Stimulated activated CD8-positive, alpha-beta memory T cell treated with anti-CD3 and anti-CD28 coated beads, Interleukin-7, amount 100 ng/mL, for 4 hours (primary cell): ENCODE results near the gene PAM.
"Not testable (repeated sequence)": the region's sequence is repeated elsewhere in the genome, so short reads cannot be mapped to it uniquely, and the experiment has no call there.

ENCODE experiments used
- DNase-seq, 2 donors: peaks; one replicate each; pipeline ENCODE4 v3.0.0-alpha.2; 2020; ENCODE audit warnings: low read depth in 2 of 2

Gene PAM

GRCh38 chr5:102999621-103000020 lies 244.5 kb downstream of the PAM start:
- DNase-seq, result not testable (repeated sequence)

GRCh38 chr5:103000089-103000488 lies 245.0 kb downstream of the PAM start:
- no peak for DNase-seq

- DNase-seq, result no peak
Measured at GRCh38 chr5:103003872-103004271, 248.8 kb downstream of the PAM start.

- no peak for DNase-seq
Measured at GRCh38 chr5:103005276-103005675, 250.2 kb downstream of the PAM start.

- DNase-seq, result no peak
Measured at GRCh38 chr5:103006921-103007320, 251.8 kb downstream of the PAM start.

- DNase-seq, result no peak
Measured at GRCh38 chr5:103010168-103010567, 255.1 kb downstream of the PAM start.

- no peak for DNase-seq
Measured at GRCh38 chr5:103013933-103014552, 258.9 kb downstream of the PAM start.

- no peak for DNase-seq
Measured at GRCh38 chr5:103014983-103015382, 259.9 kb downstream of the PAM start.

GRCh38 chr5:103016167-103016566 lies 261.1 kb downstream of the PAM start:
- no peak for DNase-seq

- DNase-seq, result no peak
Measured at GRCh38 chr5:103019804-103020203, 264.7 kb downstream of the PAM start.

GRCh38 chr5:103021314-103021713 lies 266.2 kb downstream of the PAM start:
- no peak for DNase-seq

GRCh38 chr5:103027267-103027666 lies 272.2 kb downstream of the PAM start:
- no peak for DNase-seq

- no peak for DNase-seq
Measured at GRCh38 chr5:103031607-103032006, 276.5 kb downstream of the PAM start.

- no peak for DNase-seq
Measured at GRCh38 chr5:103033696-103034095, 278.6 kb downstream of the PAM start.

- DNase-seq, result no peak
Measured at GRCh38 chr5:103034662-103035392, 279.7 kb downstream of the PAM start.

- DNase-seq, result no peak
Measured at GRCh38 chr5:103035701-103036100, 280.6 kb downstream of the PAM start.

- no peak for DNase-seq
Measured at GRCh38 chr5:103036601-103037000, 281.5 kb downstream of the PAM start.

GRCh38 chr5:103037673-103038455 lies 282.8 kb downstream of the PAM start:
- DNase-seq, result no peak

- no peak for DNase-seq
Measured at GRCh38 chr5:103041071-103041676, 286.1 kb downstream of the PAM start.

- DNase-seq, result not testable (repeated sequence)
Measured at GRCh38 chr5:103046706-103047105, 291.6 kb downstream of the PAM start.

GRCh38 chr5:103057208-103058130 lies 302.4 kb downstream of the PAM start:
- no peak for DNase-seq
